ENCODE data around the gene TXNDC2.

- TF ChIP-seq CTCF (IDR thresholded peaks at IDR 0.05) = no peak
- no peak for TF ChIP-seq POLR2A (IDR thresholded peaks at IDR 0.05)
These were observed 11.0 kb upstream of the TXNDC2 start for GRCh38 chr18:9874728-9875127.
